ENCODE data around the gene FARS2.

DNA sequence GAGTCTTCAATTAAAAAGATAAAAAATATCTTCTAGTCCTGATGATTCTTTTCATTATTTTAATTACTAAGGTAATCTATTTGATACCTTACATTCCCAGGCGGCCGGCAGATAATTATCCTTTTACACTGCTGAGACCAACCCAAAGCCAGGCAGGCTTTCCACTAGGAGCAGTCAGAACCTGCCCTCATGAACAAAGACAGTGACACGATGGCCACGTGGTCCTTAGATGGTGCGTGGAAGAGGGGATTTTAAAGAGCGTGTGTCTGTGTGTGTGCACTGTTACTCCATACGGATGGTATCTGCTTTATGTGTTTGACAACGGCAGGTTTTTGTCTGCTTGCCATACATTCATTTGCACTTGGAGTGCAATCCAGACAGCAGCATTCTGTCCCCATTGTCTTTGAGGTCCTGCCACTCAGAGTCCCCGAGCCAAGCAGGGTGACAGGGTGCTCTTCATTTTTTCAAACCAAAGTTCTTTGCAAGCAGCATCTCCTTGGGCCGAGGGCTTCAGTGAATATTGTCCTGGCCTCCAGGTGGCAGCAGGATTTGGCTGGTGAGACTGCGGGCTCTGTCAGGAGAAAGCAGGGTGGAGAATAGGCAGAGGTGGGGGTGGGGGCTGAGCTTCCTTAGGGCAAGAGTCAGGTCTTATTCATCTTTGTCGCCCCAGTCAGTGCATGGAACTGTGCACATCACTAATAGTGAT lies 484.9 kb downstream of the FARS2 start:
- TF ChIP-seq CTCF (IDR thresholded peaks at IDR 0.05), result no peak
- TF ChIP-seq POLR2A (IDR thresholded peaks at IDR 0.05), result no peak
- no peak for TF ChIP-seq EP300 (IDR thresholded peaks at IDR 0.05)
- no peak for TF ChIP-seq POLR2AphosphoS5 (IDR thresholded peaks at IDR 0.05)
